Heart left ventricle (tissue), 13 donors: ENCODE measurements around the gene TRAF3.

ENCODE experiments used
- CTCF ChIP-seq, 12 donors: fragments of 200-600 bp; sonication (generic) in 4 of 12; IDR thresholded peaks; one replicate each; pipeline versions ENCODE4 v1.5.0 to v1.8.0; 2018 to 2022; ENCODE audit warnings: antibody characterized with exemption in 12 of 12, mild to moderate bottlenecking in 5 of 12
- POLR2A ChIP-seq, 2 donors: fragments of 450-650 bp; IDR thresholded peaks; one replicate each; pipeline ENCODE4 v1.6.1; 2017; ENCODE audit warnings: antibody characterized with exemption in 2 of 2, mild to moderate bottlenecking in 2 of 2, moderate library complexity in 2 of 2
- donor health status: ischemic (EF 13 %, LVEDD 7.1; RV severe dilation, severe dysfunction).
- donor health status: DM: no; HTN: yes; CAD: no.
- donor health status: DM: no; HTN: no; CAD: no.
- donor health status: ischemic (EF 25% LVEDD 6.9; RV normal size, moderate dysfunction).
- donor health status: ischemic (EF 25% LVEDD 5.7; RV mildly dilated, moderate dysfunction).
- donor health status: ischemic (EF 35%, LVEDD 5.7; RV mildly dilated, moderate dysfunction).
- donor health status: nonischemic (EF 11% LVEDD 7.7; RV severe dilation, severe dysfunction).
- donor health status: DM: yes; HTN: yes; CAD: no.
- donor health status: PGD.
- donor health status: ischemic (EF 29% LVEDD 5.4; RV normal size, mild dysfunction).
- donor health status: nonischemic (EF 23%, LVEDD 6.1; RV moderate dilation, normal function).

- TF ChIP-seq POLR2A (IDR thresholded peaks at IDR 0.05), result no peak
- TF ChIP-seq CTCF (IDR thresholded peaks at IDR 0.05), result no peak
These were observed 93.0 kb downstream of the TRAF3 start for GRCh38 chr14:102870246-102870645.
